HepG2 (cell line): ENCODE results near the gene ALLC. TPM values are rescaled to one million over a fixed set of nuclear protein-coding genes. Genes with fewer than 3 reads are reported as not detected.

ENCODE experiments used
- AGO1 ChIP-seq: fragments of 200-400 bp; formaldehyde crosslinking; IDR thresholded peaks from 2 replicates; pipeline ENCODE4 v1.6.1; 2017; ENCODE audit warnings: mild to moderate bottlenecking, low read depth, low read length, moderate library complexity; ENCODE audit not compliant: poor library complexity, severe bottlenecking
- CHD4 ChIP-seq: fragments of 200-600 bp; sonication (generic); IDR thresholded peaks from 2 replicates; pipeline ENCODE4 v1.7.0; 2017; ENCODE audit warnings: mild to moderate bottlenecking, low read length, borderline replicate concordance
- ETV5 ChIP-seq: IDR thresholded peaks from 2 replicates; pipeline ENCODE4 v1.6.1; 2018; ENCODE audit warnings: missing biosample characterization, missing genetic modification reagents, inconsistent platforms, borderline replicate concordance
- HMG20A ChIP-seq: IDR thresholded peaks from 2 replicates; pipeline ENCODE4 v1.6.1; 2016; ENCODE audit warnings: borderline replicate concordance
- KAT8 ChIP-seq: IDR thresholded peaks from 2 replicates; pipeline ENCODE4 v1.6.1; 2016; ENCODE audit warnings: missing genetic modification reagents, missing compliant biosample characterization
- KLF16 ChIP-seq, 2 experiments: sonication (generic) in 1 of 2; formaldehyde crosslinking in 1 of 2; IDR thresholded peaks; 2 replicates each; pipeline versions ENCODE4 v1.6.1 to v1.8.0; 2016 to 2023; ENCODE audit warnings: missing genetic modification reagents in 2 of 2, missing compliant biosample characterization in 1 of 2
- PBX3 ChIP-seq: sonication (generic); formaldehyde crosslinking; IDR thresholded peaks from 2 replicates; pipeline ENCODE4 v1.8.1; 2023; ENCODE audit warnings: missing genetic modification reagents, inconsistent platforms, borderline replicate concordance
- SIN3A ChIP-seq: IDR thresholded peaks from 2 replicates; pipeline ENCODE4 v1.6.1; 2011; ENCODE audit warnings: low read depth, mild to moderate bottlenecking, control low read depth, low read length, borderline replicate concordance
- SMAD9 ChIP-seq: sonication (generic); formaldehyde crosslinking; IDR thresholded peaks from 2 replicates; pipeline ENCODE4 v1.5.1; 2020; ENCODE audit warnings: mild to moderate bottlenecking, missing genetic modification reagents
- TMF1 ChIP-seq: sonication (generic); formaldehyde crosslinking; IDR thresholded peaks from 2 replicates; pipeline ENCODE4 v1.8.1; 2022; ENCODE audit warnings: low read depth, missing genetic modification reagents
- ZNF225 ChIP-seq: sonication (generic); formaldehyde crosslinking; IDR thresholded peaks from 2 replicates; pipeline ENCODE4 v1.4.0; 2020; ENCODE audit warnings: mild to moderate bottlenecking, missing genetic modification reagents
- ZNF782 ChIP-seq: sonication (generic); formaldehyde crosslinking; IDR thresholded peaks from 2 replicates; pipeline ENCODE4 v1.4.0; 2020; ENCODE audit warnings: missing genetic modification reagents, mild to moderate bottlenecking, borderline replicate concordance
- ZNF784 ChIP-seq: sonication (generic); formaldehyde crosslinking; IDR thresholded peaks from 2 replicates; pipeline ENCODE4 v1.5.1; 2020; ENCODE audit warnings: missing genetic modification reagents, mild to moderate bottlenecking, borderline replicate concordance
- polyA plus RNA-seq, 8 experiments: library from polyadenylated mRNA; depleted of rRNA in 3 of 8; stranded (reverse) in 7 of 8; unstranded in 1 of 8; fragments of >200 nt; fragmentation: Illumina TruSeq in 4 of 8; extraction: Trizol in 4 of 8; gene quantifications; 2 replicates each; pipeline versions ENCODE4 v1.2.1 to v1.2.3, GENCODE V29; 2011 to 2016; ENCODE audit warnings: low read depth in 4 of 8, missing spikeins in 1 of 8, mixed read lengths in 1 of 8; ENCODE audit not compliant: insufficient read depth in 1 of 8
- total RNA-seq, 5 experiments: library from RNA; depleted of rRNA; stranded (reverse); fragments of >200 nt; fragmentation: Illumina TruSeq; extraction: Trizol; gene quantifications; 2 replicates each; pipeline ENCODE4 v1.2.3, GENCODE V29; 2016; ENCODE audit warnings: low read depth in 1 of 5
- TF ChIP-seq, protein P1 (sequence below): IDR thresholded peaks from 2 replicates; pipeline ENCODE4 v1.6.1; 2016; ENCODE audit warnings: low read depth, missing genetic modification reagents, missing compliant biosample characterization
- TF ChIP-seq, protein P2 (sequence below), 2 experiments: sonication (generic) in 1 of 2; formaldehyde crosslinking in 1 of 2; IDR thresholded peaks; 2 replicates each; pipeline versions ENCODE4 v1.5.1 to v1.6.1; 2011 to 2020; ENCODE audit warnings: borderline replicate concordance in 1 of 2, low read depth in 1 of 2, low read length in 1 of 2, mild to moderate bottlenecking in 1 of 2, missing genetic modification reagents in 1 of 2, moderate library complexity in 1 of 2

Gene ALLC
- total and polyA plus RNA-seq, 2 of the 13 experiments (the other 11 are each of a cell fraction or from before 2014, with no cell fraction given), result 0.08 to 0.11 TPM

DNA sequence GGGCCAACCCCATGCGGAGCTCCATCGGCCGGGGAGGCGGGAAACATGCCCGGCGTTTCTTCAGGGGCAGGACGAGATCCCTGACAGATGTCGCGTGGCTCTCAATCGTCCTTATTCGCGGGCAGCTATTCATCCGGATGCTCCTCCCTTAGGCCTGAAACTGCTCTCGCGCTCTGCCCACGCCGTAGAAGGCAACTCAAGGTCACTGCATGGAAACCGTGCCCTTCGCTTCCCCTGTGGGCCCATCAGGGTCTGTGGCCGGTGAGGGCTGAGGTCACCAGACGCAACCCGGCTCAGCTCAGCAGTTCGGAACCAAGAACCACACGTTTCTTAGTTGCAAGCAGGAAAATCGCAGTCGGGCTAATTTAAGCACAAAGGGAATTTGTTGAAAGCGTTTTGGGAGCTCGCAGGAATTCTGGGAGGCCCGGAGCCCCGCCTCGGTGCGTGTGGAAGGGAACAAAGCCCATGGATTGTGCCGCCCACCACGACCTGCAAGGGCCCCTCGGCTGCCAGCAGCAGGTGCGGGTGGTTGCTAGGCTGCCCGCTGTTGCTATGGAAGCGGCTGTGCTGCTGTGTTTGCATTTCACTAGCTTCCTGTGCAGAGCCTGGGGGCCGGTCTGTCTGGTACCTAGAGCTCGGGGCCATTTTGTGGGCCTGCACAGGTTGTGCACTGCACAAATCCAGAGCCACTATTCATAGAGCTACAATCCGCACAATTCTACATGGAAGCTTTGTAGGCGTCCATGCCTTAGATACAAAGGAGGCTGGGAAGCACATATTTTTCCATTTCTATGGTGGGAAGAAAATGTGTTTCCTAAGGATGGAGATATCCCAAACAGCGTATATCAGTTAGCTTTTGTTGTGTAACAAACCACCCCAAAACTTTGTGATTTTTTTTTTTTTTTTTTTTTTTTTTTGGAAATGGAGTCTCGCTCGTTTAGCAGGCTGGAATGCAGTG, 6.0 kb upstream of the ALLC start (continued):
- TF ChIP-seq ETV5 (peak; percentile 88), KLF16 (CRISPR knock-in tag; IDR thresholded peaks at IDR 0.05) (peak; percentile 57 to 61; a peak in 3 of 4 replicates), HMG20A (CRISPR knock-in tag) (0 out of 2 replicates have a peak, but pooled peaks have one; percentile 9), SIN3A (peak; percentile 94; the same call in 1 of the 2 replicates), TMF1 (CRISPR knock-in tag) (no peak; the same call in 1 of the 2 replicates), AGO1 (peak; percentile 93), PBX3 (no peak), CHD4 (peak; percentile 62; the same call in 1 of the 2 replicates), SMAD9 (0 out of 2 replicates have a peak, but pooled peaks have one; percentile 57), ZNF782 (CRISPR knock-in tag) (0 out of 2 replicates have a peak, but pooled peaks have one; percentile 33), ZNF784 (CRISPR knock-in tag) (peak; percentile 42; the same call in 1 of the 2 replicates), ZNF225 (CRISPR knock-in tag) (no peak), KAT8 (CRISPR knock-in tag) (peak; percentile 83)
- TF ChIP-seq, protein P1, sequence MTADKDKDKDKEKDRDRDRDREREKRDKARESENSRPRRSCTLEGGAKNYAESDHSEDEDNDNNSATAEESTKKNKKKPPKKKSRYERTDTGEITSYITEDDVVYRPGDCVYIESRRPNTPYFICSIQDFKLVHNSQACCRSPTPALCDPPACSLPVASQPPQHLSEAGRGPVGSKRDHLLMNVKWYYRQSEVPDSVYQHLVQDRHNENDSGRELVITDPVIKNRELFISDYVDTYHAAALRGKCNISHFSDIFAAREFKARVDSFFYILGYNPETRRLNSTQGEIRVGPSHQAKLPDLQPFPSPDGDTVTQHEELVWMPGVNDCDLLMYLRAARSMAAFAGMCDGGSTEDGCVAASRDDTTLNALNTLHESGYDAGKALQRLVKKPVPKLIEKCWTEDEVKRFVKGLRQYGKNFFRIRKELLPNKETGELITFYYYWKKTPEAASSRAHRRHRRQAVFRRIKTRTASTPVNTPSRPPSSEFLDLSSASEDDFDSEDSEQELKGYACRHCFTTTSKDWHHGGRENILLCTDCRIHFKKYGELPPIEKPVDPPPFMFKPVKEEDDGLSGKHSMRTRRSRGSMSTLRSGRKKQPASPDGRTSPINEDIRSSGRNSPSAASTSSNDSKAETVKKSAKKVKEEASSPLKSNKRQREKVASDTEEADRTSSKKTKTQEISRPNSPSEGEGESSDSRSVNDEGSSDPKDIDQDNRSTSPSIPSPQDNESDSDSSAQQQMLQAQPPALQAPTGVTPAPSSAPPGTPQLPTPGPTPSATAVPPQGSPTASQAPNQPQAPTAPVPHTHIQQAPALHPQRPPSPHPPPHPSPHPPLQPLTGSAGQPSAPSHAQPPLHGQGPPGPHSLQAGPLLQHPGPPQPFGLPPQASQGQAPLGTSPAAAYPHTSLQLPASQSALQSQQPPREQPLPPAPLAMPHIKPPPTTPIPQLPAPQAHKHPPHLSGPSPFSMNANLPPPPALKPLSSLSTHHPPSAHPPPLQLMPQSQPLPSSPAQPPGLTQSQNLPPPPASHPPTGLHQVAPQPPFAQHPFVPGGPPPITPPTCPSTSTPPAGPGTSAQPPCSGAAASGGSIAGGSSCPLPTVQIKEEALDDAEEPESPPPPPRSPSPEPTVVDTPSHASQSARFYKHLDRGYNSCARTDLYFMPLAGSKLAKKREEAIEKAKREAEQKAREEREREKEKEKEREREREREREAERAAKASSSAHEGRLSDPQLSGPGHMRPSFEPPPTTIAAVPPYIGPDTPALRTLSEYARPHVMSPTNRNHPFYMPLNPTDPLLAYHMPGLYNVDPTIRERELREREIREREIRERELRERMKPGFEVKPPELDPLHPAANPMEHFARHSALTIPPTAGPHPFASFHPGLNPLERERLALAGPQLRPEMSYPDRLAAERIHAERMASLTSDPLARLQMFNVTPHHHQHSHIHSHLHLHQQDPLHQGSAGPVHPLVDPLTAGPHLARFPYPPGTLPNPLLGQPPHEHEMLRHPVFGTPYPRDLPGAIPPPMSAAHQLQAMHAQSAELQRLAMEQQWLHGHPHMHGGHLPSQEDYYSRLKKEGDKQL, result 0 out of 2 replicates have a peak, but pooled peaks have one; percentile 25
- TF ChIP-seq, protein P2, sequence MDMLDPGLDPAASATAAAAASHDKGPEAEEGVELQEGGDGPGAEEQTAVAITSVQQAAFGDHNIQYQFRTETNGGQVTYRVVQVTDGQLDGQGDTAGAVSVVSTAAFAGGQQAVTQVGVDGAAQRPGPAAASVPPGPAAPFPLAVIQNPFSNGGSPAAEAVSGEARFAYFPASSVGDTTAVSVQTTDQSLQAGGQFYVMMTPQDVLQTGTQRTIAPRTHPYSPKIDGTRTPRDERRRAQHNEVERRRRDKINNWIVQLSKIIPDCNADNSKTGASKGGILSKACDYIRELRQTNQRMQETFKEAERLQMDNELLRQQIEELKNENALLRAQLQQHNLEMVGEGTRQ (IDR thresholded peaks at IDR 0.05; ENCODE audit: low read depth, low read length), result no peak; the same call in 1 of the 2 replicates
- TF ChIP-seq, protein P2 (CRISPR knock-in tag; IDR thresholded peaks at IDR 0.05; ENCODE audit: borderline replicate concordance), result peak; percentile 48; the same call in 1 of the 2 replicates
